Right atrium auricular region (tissue), 2 donors: ENCODE results near the gene TMEM208. TPM values are rescaled to one million over a fixed set of nuclear protein-coding genes. Genes with fewer than 3 reads are reported as not detected.

Experiments
- DNase-seq: peaks from one replicate; pipeline ENCODE4 v3.0.0-alpha.2; 2019; ENCODE audit warnings: low spot score
- H3K27ac ChIP-seq, 2 donors: fragments of 200-600 bp; sonication (generic); 1 replicate in 1 of 2; 2 replicates in 1 of 2; pipeline ENCODE4 v1.5.1; 2016 to 2019
- H3K27me3 ChIP-seq, 2 donors: fragments of 200-600 bp; sonication (generic); one replicate each; pipeline versions ENCODE4 v1.5.1 to v1.6.0; 2017 to 2019
- H3K36me3 ChIP-seq: fragments of 200-600 bp; sonication (generic); one replicate; pipeline ENCODE4 v1.5.1; 2016
- H3K4me1 ChIP-seq, 2 donors: fragments of 200-600 bp; sonication (generic); one replicate each; pipeline versions ENCODE4 v1.5.1 to v1.6.0; 2017 to 2019
- H3K4me3 ChIP-seq, 2 donors: fragments of 200-600 bp; sonication (generic); 1 replicate in 1 of 2; 2 replicates in 1 of 2; pipeline ENCODE4 v1.5.1; 2017 to 2019; ENCODE audit warnings: mild to moderate bottlenecking in 1 of 2, moderate library complexity in 1 of 2
- H3K9me3 ChIP-seq, 2 donors: fragments of 200-600 bp; sonication (generic); one replicate each; pipeline ENCODE4 v1.5.1; 2019
- total RNA-seq, 2 donors: library from RNA; depleted of rRNA; stranded (reverse); fragments of >200 nt; gene quantifications; one replicate each; pipeline ENCODE4 v1.1.0, GENCODE V29; 2016
- TF ChIP-seq, protein P1 (sequence below), 2 donors: fragments of 200-600 bp; sonication (generic); IDR thresholded peaks; one replicate each; pipeline ENCODE4 v1.5.1; 2019; ENCODE audit warnings: antibody characterized with exemption in 2 of 2

Gene TMEM208
- total RNA-seq, 2 donors from 2014 or later, result 16.9 to 27.8 TPM

DNA sequence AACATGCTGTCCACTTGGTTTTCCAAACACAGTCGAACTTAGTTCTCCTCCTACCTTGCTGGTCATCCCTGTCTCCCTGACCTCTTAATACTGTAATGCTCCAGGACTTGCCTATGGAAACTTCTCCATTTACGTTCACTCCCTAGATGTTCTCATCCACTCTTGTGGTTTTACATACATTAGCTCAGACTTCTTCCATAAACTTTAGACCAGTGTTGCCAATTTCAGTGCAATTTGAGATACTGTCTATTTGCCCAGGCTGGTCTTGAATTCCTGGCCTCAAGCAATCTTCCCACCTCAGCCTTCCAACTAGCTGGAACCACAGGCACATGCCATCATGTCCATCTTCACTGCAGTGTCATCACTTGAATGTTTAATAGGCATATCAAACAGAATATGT is 44.6 kb upstream of the TMEM208 start:
- Histone ChIP-seq H3K27me3 (no peaks in the 10 kb centered on the region), H3K36me3 (no peaks in the 10 kb centered on the region), H3K27ac (peak overlapping the region; percentile 22 to 89), H3K4me1 (peaks cover 0 to 46% of the 10 kb centered on the region in 2 donors), H3K4me3 (no peak overlapping the region), H3K9me3 (no peaks in the 10 kb centered on the region)
- TF ChIP-seq, protein P1, sequence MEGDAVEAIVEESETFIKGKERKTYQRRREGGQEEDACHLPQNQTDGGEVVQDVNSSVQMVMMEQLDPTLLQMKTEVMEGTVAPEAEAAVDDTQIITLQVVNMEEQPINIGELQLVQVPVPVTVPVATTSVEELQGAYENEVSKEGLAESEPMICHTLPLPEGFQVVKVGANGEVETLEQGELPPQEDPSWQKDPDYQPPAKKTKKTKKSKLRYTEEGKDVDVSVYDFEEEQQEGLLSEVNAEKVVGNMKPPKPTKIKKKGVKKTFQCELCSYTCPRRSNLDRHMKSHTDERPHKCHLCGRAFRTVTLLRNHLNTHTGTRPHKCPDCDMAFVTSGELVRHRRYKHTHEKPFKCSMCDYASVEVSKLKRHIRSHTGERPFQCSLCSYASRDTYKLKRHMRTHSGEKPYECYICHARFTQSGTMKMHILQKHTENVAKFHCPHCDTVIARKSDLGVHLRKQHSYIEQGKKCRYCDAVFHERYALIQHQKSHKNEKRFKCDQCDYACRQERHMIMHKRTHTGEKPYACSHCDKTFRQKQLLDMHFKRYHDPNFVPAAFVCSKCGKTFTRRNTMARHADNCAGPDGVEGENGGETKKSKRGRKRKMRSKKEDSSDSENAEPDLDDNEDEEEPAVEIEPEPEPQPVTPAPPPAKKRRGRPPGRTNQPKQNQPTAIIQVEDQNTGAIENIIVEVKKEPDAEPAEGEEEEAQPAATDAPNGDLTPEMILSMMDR (IDR thresholded peaks at IDR 0.05), result no peak
- no peak for DNase-seq

DNA sequence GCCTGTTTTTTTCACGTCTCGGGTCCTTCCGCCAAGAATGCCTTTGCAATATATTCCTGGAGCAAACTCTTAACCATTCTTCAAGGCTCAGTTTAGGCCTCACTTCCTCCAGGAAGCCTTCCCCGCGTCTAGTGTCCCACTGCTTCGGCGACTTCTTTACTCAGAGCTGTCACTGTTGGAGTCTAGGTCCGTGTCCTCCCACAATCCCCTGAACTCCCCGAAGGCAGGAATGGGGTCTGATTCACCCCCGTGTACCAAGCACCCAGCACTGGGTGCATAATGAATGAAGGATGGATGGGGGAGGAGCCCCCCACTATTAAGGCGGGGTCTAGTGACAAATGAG is 43.7 kb upstream of the TMEM208 start:
- Histone ChIP-seq H3K27me3 (no peaks in the 10 kb centered on the region), H3K4me1 (peaks cover 0 to 38% of the 10 kb centered on the region in 2 donors), H3K27ac (peak overlapping the region; percentile 89 to 97), H3K36me3 (no peaks in the 10 kb centered on the region), H3K9me3 (no peaks in the 10 kb centered on the region), H3K4me3 (peak overlapping the region; percentile 68 to 72)
- TF ChIP-seq, protein P1 (IDR thresholded peaks at IDR 0.05), result no peak
- no peak for DNase-seq

DNA sequence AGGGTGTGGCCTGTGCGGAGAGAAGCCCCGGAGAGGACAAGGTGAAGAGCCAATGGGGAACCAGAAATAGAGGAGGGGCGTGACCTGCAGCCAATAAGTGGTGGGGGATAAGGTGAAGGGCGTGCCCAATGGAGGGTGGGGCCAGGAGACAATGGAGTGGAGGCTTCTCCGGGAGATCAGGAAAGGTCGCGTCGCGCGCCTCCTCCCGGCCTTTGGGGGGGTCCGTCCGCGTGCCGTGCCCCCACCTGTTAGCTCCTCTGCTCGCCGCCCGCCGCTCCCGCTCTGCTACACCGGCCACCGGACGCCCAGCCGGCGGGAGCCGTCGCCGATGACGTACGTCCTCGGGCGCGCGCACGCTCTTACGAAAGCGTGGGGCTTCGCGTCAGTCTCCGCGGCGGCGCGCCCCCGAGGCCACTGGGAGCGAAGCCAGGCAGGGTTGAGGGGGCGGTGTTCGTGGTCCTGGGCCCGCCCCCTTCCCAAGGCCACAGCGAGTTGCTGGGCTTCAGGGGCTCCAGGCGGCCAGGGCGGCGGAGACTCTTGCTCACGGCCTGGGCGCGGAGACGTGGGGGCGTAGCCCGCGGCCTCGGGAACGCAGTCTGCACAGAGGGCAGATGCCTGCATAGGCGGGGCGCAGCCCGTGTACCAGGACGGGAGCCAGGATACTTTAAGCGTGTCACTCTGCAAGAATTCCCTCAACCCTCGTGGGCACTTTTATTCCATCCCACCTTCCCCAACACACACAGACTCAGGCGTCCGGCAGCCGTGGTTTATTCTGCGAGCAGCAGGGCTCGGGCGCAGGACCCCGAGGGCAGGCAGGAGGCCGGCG is 43.1 kb upstream of the TMEM208 start, which contains the start of gene MATCAP1:
TSS of gene MATCAP1 (minus strand) at position 337 of the 826 bp plus-strand sequence. CDS start 3,353 bp downstream, outside the sequence.
- TF ChIP-seq, protein P1 (IDR thresholded peaks at IDR 0.05), result no peak
- Histone ChIP-seq H3K27me3 (no peaks in the 10 kb centered on the region), H3K36me3 (no peaks in the 10 kb centered on the region), H3K9me3 (no peaks in the 10 kb centered on the region), H3K27ac (peak within 1 kb of the TSS; percentile 89 to 97), H3K4me3 (peak within 1 kb of the TSS; percentile 68 to 72), H3K4me1 (peaks cover 0 to 32% of the 10 kb centered on the region in 2 donors)
- peak; percentile 98 for DNase-seq

DNA sequence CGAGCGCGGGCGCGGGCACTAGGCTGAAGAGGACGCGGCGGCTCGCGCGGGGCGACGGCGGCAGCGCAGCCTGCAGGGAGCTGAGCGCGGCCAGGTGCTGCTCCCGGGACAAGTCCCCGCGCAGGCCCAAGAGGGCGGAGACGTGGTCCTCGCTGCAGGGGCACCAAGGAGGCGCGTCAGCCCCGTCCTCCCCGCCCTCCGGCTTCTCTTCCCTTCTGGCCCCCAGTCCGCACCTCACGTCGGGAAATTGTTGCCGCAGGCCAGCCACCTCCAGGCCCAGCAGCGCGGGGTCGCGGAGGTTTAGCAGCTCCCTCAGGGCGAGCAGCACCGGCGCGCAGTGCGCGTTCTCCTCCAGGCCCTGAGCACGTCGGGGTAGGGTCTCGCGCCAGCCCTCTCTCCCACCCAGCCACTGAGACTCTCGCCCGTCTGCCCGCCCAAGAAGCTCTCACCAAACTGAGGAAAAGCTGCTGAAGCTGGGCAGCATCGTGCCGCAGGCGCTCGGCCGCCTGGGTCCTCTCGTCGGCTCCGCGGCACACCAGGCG is 42.4 kb upstream of the TMEM208 start:
- no peaks in the 10 kb centered on the region for H3K9me3 ChIP-seq
- no peak for DNase-seq
- H3K27ac ChIP-seq, result peak overlapping the region; percentile 89 to 97
- TF ChIP-seq, protein P1 (IDR thresholded peaks at IDR 0.05), result no peak
- H3K36me3 ChIP-seq, result no peaks in the 10 kb centered on the region
- H3K4me3 ChIP-seq, result peak overlapping the region; percentile 68 to 72
- peaks cover 0 to 29% of the 10 kb centered on the region in 2 donors for H3K4me1 ChIP-seq
- H3K27me3 ChIP-seq, result no peaks in the 10 kb centered on the region

DNA sequence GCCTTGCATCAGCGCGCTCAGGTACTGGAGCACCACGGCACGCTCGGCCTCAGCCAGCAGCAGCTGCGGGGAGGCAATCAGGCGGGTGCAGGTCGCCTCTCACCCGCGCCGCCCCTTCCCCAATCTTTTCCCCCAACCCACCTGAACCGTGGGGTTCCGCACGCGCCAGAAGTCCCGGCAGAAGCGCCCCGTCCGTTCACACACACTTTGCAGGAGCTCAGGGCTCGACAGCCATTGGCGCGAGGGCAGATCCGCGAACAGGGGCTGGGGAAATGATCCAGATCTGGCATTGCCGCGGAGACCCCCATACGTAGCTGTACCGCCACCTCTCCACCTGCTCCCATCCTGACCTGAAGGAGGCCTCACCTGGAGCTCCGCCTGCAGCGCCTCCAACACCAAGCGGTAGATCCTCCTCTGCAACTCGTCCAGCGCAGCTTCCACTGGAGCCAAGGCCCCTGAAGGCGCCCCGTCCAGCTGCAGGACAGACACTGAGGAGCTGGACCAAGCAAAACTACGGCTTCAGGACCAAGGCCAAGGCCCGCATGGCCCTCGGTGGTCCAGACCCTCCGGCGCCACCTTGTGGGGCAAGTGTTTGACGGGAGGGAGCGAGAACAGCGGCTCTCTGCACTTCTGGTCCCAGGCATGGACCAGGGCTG is 41.8 kb upstream of the TMEM208 start:
- no peaks in the 10 kb centered on the region for H3K36me3 ChIP-seq
- DNase-seq, result peak; percentile 93

More for the DNA sequence above, 41.8 kb upstream of the TMEM208 start:
- Histone ChIP-seq H3K27ac (no peak overlapping the region), H3K9me3 (no peaks in the 10 kb centered on the region), H3K27me3 (no peaks in the 10 kb centered on the region), H3K4me3 (peak overlapping the region in 1 of 2 donors; percentile 72), H3K4me1 (peaks cover 0 to 29% of the 10 kb centered on the region in 2 donors)
- TF ChIP-seq, protein P1 (IDR thresholded peaks at IDR 0.05), result peak; percentile 81 to 91
